GM12865 (cell line): ENCODE measurements around the gene DCLK1.

Experiments
- DNase-seq: peaks from one replicate; pipeline ENCODE4 v3.0.0; 2010; ENCODE audit warnings: low read depth
- H3K4me3 ChIP-seq: 2 replicates; pipeline ENCODE4 v1.5.1; 2011; ENCODE audit warnings: mild to moderate bottlenecking, low read depth, low read length, control low read depth
- CTCF ChIP-seq: IDR thresholded peaks from 2 replicates; pipeline ENCODE4 v1.5.1; 2011; ENCODE audit warnings: low read length, control low read depth, low read depth, inconsistent platforms; ENCODE audit not compliant: insufficient read depth; ENCODE audit errors: missing control alignments

DCLK1 gene

GRCh38 chr13:35814605-35815011, 316.6 kb downstream of the DCLK1 start:
- no peak overlapping the region for H3K4me3 ChIP-seq
- TF ChIP-seq CTCF, result no peak
- no peak for DNase-seq

- DNase-seq, result no peak
- no peak for TF ChIP-seq CTCF
- no peak overlapping the region for H3K4me3 ChIP-seq
Measured at GRCh38 chr13:35812736-35813135, 318.4 kb downstream of the DCLK1 start.

DNA sequence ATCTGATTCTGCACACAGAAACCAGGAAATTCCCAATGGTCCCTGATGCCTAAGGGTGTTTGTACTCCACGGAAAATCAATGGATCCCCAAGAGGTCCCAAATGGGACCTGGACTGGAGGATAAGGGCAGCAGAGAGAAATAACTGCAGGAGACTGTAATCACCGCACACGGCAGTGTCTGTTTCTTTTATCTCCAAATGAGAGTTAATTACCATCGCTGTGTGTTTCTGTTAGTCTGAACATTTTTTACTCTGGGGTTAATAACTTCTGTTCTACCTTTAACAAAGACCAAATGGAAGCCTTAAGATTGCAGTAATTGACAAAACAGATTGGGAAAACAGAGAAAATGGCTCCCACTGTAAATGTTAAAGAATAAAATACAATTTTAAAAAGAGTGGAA, 320.9 kb downstream of the DCLK1 start:
- H3K4me3 ChIP-seq, result no peak overlapping the region
- TF ChIP-seq CTCF, result no peak
- no peak for DNase-seq

- no peak overlapping the region for H3K4me3 ChIP-seq
- no peak for DNase-seq
- no peak for TF ChIP-seq CTCF
Measured at GRCh38 chr13:35808846-35809245, 322.3 kb downstream of the DCLK1 start.

- no peak for DNase-seq
- TF ChIP-seq CTCF, result no peak
- H3K4me3 ChIP-seq, result no peak overlapping the region
Measured at GRCh38 chr13:35804901-35805300, 326.3 kb downstream of the DCLK1 start.

DNA sequence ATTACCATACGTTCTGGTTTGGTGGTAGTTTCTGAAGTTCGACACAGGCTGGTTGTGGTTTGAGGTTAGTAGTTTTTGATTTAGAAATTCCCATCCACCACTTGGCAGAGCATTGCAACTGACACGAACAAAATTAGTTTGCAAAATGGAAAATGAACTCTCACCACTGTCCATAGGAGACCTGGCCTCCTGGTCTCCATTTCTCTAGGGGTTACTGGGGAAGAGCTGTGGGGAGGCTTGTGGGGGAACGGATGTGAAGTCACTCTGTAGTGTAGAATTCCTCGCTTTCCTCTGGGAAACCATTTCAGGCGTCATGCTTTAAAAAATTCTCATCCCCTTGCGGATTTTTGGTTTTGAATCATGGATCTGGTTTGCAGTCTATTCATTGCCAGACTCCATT, 333.2 kb downstream of the DCLK1 start:
- DNase-seq, result peak; percentile 7
- no peak for TF ChIP-seq CTCF

GRCh38 chr13:35797244-35797643, 333.9 kb downstream of the DCLK1 start:
- no peak for TF ChIP-seq CTCF
- H3K4me3 ChIP-seq, result no peak overlapping the region
- no peak for DNase-seq

More for the DNA sequence above, 333.2 kb downstream of the DCLK1 start:
- H3K4me3 ChIP-seq, result no peak overlapping the region
